Anterior cingulate cortex (tissue), 58 donors: Measurements from ENCODE around the gene SHISA4.
"Not testable (repeated sequence)": the region's sequence is repeated elsewhere in the genome, so short reads cannot be mapped to it uniquely, and the experiment has no call there.

Experiments used
- DNase-seq, 58 donors: peaks; one replicate each; lab custom pipeline; 2025; lab: John Stamatoyannopoulos, UW

Gene SHISA4, protein sequence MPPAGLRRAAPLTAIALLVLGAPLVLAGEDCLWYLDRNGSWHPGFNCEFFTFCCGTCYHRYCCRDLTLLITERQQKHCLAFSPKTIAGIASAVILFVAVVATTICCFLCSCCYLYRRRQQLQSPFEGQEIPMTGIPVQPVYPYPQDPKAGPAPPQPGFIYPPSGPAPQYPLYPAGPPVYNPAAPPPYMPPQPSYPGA

DNA sequence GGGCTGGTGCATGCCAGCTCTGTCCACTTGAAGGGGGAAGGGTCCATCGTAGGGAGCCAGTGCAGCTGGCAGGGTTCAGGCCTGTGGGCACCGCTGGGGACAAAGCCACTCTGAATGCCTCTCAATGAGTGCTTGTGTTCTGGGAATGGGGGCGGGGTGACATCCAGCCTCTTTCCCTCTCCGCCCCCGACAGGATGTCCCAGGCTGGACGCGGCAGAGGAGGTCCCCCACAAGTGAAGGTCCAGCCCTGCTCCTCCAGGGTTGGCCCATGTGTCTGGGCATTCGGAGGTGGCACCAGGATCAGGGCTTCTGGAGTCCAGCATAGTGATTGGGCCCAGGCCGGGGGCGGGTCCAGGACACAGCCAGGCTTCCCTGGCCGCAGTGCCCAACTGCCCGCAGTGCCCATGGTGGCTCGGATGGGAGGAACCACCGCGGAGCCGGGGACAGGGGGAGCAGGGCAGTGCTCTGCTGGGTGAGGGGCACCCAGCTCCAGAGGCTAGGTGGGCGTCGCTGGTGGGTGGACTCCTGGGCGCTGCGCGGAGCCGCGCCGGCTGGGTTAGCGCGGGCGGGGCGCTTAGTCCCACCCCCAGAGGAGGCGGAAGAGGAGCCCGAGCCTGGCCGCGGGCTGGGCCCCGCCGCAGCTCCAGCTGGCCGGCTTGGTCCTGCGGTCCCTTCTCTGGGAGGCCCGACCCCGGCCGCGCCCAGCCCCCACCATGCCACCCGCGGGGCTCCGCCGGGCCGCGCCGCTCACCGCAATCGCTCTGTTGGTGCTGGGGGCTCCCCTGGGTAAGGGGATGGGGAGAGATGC is at the start of gene SHISA4:
SHISA4 (plus strand) TSS at position 617 of the 808 bp plus-strand sequence; CDS start at position 714, 97 bp downstream.
- DNase-seq = peak; percentile 66 to 99 (median 93)

DNA sequence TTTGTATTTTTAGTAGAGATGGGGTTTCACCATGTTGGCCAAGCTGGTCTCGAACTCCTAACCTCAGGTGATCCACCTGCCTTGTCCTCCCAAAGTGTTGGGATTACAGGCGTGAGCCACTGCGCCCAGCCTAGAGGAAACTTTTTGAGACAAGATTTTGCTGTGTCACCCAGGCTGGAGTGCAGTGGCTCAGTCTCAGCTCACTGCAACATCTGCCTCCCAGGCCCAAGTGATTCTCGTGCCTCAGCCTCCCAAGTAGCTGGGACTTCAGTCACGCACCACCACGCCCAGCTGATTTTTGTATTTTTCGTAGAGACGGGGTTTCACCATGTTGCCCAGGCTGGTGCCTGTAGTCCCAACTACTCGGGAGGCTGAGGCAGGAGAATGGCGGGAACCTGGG is 49.6 kb upstream of the SHISA4 start:
- not testable (repeated sequence) for DNase-seq

DNA sequence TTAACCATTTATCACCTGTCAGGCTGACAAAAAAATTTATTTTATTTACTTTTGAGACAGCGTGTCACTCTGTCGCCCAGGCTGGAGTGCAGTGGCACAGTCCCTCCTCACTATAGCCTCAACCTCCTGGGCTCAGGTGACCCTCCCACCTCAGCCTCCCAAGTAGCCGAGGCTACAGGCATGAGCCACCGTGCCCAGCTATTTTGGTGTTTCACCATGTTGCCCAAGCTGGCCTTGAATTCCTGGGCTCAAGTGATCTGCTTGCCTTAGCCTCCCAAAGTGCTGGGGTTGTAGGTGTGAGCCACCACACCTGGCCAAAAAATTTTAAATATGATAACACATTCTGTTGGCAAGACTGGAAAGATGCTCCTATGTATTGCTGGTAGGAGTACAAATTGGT is 48.6 kb upstream of the SHISA4 start:
- DNase-seq = no peak

DNA sequence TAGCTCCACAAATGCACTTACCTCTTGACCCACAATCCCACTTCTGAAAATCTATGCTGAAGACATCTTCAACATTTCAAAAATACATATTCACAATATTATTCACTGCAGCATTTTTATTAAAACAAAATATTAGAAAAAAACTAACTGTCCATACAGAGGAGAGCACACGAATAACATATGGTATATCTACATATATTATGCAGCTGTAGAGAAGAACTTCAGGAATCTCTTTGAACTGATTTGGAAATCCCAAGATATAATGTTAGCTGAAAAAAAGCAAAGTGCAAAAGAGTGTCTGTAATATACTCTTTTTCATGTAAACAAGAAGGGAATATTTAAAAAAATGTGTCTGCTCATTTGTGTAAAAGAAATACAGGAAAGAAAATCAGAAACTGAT is 48.2 kb upstream of the SHISA4 start:
- no peak for DNase-seq

DNA sequence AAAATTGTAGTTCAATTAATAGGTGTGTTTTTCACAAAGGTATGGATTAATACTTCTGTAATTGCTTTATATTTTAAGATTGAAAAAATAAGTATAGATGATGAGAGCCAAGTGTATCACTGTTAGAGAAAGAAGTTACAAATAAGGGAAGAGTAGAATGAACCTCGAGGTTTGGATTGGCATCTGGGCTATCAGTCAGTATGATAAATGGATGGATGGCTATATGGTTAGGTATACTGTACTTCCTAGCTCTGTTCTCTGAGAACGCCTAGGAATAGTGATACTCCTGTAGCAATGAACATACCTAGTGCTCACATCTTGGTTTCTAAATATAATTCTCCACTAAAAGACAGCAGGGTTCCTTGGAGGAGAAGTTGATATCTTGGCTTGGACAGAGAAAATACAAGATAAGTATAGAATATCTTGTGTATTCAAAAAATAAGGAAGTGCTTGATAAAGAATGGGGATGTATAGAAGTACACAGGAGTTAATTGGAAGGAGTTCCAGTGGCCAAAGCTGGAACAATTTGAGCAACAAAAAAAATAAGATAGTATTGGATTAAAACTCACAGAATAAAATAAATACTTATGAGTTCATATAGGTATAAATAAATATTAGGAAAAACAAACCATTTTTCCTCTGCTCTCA is 47.3 kb upstream of the SHISA4 start:
- DNase-seq = no peak

DNA sequence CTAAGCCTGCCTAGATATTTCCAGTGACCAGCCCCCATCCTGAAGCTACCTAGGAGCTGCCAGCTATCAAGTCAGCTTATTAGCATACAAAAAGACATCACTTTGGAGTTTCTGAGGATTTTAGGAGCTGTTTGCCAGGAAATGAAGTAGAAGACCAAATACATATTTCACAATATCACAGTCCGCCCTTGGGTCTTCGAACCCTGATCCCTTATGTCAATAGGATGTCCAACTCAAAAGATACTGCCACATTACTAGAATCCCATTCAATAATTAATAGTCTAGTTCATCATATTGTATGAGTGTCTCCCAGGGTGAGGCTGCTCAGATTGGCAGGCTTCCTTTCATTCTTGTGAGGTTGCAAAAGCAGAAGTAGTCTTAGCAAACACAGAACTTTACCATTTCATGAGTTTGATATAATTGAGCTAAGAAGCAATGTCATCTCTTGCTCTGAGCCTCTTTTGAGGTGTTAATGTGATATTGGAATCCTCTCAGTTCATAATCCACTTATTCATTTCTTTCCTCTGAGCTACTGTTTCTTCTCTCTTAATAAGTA is 46.1 kb upstream of the SHISA4 start:
- DNase-seq = no peak

DNA sequence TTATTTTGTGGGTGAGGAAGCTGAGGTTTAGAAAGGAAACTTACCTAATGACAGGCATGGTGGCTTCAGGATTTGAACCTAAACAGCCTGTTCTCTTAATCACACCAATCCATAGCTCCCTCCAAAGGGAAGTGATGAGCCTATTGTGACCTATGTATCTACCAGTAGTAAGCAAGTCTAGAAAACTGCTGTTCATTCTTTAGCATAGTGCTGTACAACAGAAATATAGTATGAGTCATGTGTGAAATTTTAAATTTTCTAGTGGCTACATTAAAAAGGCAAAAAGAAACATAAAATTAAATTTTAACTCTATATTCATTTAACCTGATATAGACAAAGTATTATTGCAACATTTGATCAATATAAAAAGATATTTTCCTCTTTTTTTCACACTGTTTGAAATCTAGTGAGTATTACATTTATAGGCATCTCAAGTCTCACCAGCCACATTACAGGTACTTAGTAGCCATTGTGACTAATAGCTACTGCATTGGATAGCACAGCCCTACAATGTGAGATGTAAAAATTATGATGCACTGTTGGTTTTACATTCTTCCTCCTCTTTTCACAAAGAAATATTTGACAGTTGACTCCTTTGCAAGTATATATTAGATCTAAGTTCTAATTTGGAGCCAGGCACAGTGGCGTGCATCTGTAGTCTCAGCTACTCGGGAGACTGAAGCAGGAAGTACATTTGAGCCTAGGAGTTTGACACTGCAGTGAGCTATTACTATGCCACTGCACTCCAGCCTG is 43.2 kb upstream of the SHISA4 start:
- no peak for DNase-seq

DNA sequence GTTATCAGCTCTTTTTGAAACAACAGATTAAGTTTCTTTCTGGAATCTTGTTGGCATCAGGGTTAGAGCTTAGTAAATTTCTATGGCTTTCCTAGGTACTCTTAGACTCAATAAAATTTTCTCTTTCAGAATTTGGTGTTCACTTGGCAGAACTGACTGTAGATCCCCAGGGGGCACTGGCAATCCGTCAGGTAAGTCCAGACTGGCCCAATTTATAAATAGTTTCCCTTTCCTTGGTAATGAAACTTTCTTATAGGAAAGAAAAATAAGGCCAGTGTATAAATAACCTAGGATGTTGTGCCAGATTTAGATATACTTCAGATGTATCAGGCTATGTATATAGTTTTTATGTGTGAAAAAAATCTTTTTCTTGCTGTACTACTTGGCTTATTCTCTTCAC is 41.5 kb upstream of the SHISA4 start:
- DNase-seq = no peak

DNA sequence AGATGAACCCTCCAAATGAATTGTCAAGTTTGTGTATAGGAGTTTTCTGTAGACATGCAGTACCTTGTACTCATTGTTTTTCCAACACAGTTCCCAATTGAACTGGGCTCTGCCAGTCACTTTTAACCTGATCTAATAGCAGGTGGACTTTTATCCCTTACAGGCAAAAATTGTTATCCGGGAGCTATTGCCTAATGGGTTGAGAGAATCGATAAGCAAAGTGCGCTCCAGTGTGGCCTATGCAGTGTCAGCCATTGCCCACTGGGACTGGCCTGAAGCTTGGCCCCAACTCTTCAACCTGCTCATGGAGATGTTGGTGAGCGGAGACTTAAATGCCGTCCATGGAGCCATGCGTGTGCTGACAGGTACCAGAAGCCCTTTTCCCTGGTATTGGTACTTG is 40.5 kb upstream of the SHISA4 start:
- DNase-seq = no peak

DNA sequence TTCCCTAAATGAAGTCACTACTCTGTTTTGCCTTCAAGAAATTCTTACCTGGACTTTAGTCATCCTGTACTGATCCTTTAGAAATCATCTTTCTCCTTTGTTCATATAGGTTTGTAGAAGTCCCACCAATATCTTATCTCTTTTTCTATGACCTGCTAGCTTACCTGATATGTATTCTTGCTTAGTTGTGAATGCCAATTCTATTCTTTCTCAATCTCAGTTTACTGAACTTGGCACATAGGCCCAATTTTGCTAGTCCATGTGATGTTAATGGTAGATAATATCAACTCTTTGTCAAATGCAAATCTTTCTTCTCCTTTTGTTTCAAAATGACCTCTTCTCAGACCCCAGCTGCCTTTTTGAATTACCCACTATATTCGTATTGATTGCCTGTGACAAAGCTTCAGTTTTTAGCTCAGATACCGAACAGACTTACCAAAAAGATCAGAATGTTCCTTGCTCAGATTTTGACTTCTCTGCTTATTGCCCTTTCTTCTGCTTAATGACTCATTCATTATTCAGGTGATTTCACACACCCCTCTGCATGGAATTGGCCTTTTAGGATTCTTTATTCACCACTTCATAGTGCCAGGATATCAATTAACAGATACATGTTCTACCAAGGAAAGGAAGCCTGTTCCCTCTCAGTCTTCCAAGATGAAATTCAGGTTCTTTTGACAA is 39.2 kb upstream of the SHISA4 start:
- DNase-seq = no peak

DNA sequence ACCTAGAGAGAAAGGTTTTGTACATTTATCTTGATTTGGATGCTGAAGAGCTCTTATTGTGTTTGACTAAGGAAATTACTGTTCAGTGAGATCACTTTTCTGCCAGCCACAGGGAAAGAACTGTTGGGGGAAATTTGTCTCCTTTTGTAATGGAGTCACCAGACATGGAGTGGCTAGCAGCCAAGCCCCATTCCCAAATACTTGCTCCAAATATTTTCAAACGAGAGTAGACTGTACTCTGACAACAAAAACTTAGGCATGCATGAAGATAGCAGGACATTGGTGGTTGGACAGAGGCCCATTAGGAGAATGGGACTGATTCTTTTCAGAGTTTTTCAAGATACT is 38.7 kb upstream of the SHISA4 start:
- DNase-seq = peak in 1 of 58 donors; percentile 7

DNA sequence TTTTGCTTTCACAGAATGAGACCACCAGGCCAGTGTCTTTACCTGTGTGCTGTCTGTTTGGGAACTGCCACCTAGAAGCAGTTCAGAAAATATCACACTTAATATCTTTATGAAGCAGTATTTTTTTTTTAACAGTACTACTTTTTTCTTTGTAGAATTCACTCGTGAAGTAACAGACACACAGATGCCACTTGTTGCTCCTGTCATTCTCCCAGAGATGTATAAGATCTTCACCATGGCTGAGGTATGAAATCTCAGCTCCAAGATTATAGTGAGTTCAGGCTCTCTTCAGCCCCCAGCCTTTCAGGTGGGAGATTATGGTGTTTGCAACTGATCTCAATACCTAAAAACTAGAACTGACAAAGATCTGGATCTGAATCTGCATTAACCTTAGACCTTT is 36.7 kb upstream of the SHISA4 start:
- DNase-seq = no peak

DNA sequence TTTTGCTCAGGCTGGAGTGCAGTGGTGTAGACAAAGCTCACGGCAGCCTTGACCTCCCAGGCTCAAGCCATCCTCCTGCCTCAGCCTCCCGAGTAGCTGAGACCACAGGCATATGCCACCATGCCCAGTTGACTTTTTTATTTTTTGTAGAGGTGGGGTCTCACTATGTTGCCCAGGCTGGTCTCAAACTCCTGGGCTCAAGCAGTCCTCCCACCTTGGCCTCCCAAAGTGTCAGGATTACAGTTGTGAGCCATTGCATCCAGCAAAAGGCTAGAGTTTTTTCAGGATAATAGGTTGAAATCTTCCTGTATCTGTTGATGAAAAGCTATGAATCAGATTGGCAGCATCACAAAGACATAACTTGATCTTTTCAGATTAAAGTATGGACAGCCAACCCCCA is 32.0 kb upstream of the SHISA4 start:
- not testable (repeated sequence) for DNase-seq

DNA sequence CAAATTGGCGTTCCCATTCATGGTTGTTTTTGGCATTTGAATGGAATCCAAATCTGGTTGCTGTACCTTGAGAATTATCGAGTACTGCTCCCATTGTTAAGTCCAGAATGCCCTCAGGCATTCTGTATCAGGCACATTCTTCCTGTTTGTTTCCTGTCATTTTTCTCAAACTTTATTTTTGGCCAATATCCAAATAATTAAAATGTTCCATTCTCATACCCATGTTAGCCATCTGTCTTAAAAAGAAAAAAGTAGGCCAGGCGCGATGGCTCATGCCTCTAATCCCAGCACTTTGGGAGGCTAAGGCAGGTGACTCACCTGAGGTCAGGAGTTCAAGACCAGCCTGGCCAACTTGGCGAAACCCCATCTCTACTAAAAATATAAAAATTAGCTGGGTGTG is 29.3 kb upstream of the SHISA4 start:
- no peak for DNase-seq

DNA sequence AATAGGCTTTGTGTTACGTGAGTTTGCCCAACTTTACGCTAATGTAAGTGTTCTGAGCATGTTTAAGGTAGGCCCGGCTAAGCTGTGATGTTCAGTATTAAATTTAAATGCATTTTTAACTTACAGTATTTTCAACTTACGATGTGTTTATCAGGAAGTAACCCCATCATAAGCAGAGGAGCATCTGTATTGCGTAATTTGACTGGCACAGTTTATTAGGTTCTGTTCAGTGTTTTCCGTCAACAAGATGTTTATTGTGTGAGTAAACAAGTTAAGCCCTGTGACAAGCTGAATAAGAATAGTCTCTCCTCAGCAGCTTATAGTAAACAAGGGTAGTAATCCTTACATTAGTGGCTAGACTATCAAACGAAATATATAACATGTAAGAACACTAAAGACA is 27.2 kb upstream of the SHISA4 start:
- DNase-seq = no peak

DNA sequence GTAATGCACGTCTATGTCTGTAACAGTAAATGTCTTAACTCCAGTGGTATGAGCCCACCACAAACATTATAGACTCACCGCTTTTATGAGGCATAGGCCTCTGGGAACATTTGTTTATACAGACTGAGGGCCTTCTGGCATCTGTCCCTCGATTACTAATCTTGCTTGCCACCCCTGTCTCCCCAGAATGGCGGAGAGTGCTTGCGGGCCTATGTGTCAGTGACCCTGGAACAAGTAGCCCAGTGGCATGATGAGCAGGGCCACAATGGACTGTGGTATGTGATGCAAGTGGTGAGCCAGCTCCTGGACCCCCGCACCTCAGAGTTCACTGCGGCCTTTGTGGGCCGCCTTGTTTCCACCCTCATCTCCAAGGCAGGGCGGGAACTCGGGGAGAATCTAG is 18.3 kb upstream of the SHISA4 start:
- no peak for DNase-seq

DNA sequence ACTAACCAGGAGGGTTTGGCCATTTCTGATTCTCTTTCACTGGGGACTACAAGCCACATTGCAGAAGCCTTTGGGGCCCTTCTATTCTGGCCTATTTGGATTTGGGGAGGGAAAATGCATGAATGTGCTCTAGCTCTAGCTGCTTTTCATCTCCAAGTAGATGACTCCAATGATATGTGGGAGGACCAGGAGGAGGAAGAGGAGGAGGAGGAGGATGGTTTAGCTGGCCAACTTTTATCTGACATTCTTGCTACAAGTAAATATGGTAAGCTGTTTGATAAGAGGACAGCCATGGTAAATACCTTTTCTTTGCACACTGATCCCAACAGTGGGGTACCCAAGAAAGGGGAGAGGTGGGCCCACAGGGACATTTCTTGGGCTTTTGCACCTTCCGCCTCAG is 14.0 kb upstream of the SHISA4 start:
- no peak for DNase-seq

DNA sequence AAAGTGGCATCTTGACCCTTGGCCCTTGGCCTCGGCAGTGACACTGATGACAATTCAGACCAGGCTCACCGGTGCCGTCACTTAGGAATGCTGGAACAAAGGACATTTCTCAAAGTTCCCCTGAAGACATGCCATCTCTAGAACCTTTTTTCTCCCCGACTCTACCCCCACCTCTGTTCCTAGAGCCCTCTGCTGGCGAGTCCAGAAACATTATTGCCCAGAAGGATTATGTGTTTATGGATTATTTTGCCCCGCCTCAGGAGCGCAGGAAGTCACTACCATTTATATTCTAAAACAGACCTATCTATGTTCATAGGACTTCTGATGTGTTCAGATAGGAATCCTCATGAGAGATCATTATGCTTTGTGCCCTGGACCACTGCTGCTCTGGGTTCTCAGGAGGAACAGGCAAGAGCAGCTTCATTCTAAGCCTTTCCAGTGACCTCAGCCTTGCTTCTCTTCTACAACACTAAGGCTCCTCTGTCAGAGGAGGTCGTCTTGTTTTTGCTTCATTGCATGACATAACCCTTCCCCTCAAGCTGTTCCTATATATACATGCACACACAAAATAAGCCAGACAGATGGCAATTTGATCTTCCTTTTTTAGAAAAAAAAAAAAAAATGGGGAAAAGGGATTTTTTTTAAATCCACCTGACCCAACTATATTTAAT is 12.4 kb upstream of the SHISA4 start:
- peak in 1 of 58 donors; percentile 37 for DNase-seq

DNA sequence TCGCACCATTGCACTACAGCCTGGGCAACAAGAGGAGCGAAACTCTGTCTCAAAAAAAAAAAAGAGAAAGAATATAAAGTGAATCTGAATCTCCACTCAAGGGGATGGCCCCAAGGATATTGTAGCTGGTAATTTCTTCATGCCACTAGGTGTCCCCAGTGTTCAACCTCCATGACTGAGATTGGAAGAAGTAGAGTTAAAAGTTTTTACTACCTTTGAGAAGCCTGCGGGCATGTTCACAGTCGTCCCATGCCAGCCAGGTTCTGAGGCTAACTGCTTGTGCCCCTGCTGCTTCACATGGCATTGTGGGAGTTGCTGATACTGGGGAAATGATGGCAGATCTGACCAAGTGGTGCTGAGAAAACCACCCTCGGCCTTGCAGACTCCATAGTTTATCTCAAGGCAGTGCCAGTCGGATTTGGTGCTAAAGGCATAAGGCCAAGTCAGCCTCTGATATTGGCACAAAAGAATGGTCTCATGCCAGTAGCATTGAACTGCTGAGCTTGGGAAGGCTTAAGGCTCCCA is 10.8 kb upstream of the SHISA4 start:
- DNase-seq = peak in 28 of 58 donors; percentile 32 to 78 (median 46)
